ENCODE measurements around the gene CSMD2. TPM values are rescaled to one million over a fixed set of nuclear protein-coding genes. Genes with fewer than 3 reads are reported as not detected.

CSMD2 gene
- total RNA-seq, 4 donors from 2014 or later, result 8.6 TPM; not detected in 3

GRCh38 chr1:33979341-33979740 lies 185.7 kb downstream of the CSMD2 start:
- no peak for TF ChIP-seq CTCF (IDR thresholded peaks at IDR 0.05)
- TF ChIP-seq POLR2A (IDR thresholded peaks at IDR 0.05), result no peak

GRCh38 chr1:33975961-33976360 lies 189.1 kb downstream of the CSMD2 start:
- DNase-seq, result no peak
- intact Hi-C loops (cut with DNase I; ENCODE audit: low total_unique reads), result no loop called here
- no peak for TF ChIP-seq CTCF (IDR thresholded peaks at IDR 0.05)
- no peak for TF ChIP-seq POLR2A (IDR thresholded peaks at IDR 0.05)

More at GRCh38 chr1:33979341-33979740, 185.7 kb downstream of the CSMD2 start:
- Histone ChIP-seq H3K27ac (no peak overlapping the region), H3K4me3 (no peak overlapping the region), H3K36me3 (no peaks in the 10 kb centered on the region), H3K9me3 (no peaks in the 10 kb centered on the region), H3K4me1 (no peaks in the 10 kb centered on the region), H3K27me3 (no peaks in the 10 kb centered on the region)
- intact Hi-C loops (cut with DNase I; ENCODE audit: low total_unique reads), result no loop called here
- no peak for DNase-seq

GRCh38 chr1:33973799-33974545 lies 191.1 kb downstream of the CSMD2 start:
- H3K36me3 ChIP-seq, result no peaks in the 10 kb centered on the region
- H3K27ac ChIP-seq, result no peak overlapping the region
- H3K9me3 ChIP-seq, result no peaks in the 10 kb centered on the region
- no peak overlapping the region for H3K4me3 ChIP-seq
- H3K4me1 ChIP-seq, result no peaks in the 10 kb centered on the region
- intact Hi-C loops (cut with DNase I; ENCODE audit: low total_unique reads), result no loop called here
- DNase-seq, result no peak
- H3K27me3 ChIP-seq, result no peaks in the 10 kb centered on the region
- TF ChIP-seq CTCF (IDR thresholded peaks at IDR 0.05) (no peak), POLR2A (IDR thresholded peaks at IDR 0.05) (no peak)

More at GRCh38 chr1:33975961-33976360, 189.1 kb downstream of the CSMD2 start:
- Histone ChIP-seq H3K4me3 (no peak overlapping the region), H3K9me3 (no peaks in the 10 kb centered on the region), H3K36me3 (no peaks in the 10 kb centered on the region), H3K4me1 (no peaks in the 10 kb centered on the region), H3K27ac (no peak overlapping the region), H3K27me3 (no peaks in the 10 kb centered on the region)

- Histone ChIP-seq H3K27ac (no peak overlapping the region), H3K9me3 (no peaks in the 10 kb centered on the region), H3K4me1 (no peaks in the 10 kb centered on the region), H3K36me3 (no peaks in the 10 kb centered on the region), H3K27me3 (no peaks in the 10 kb centered on the region), H3K4me3 (no peak overlapping the region)
- no peak for DNase-seq
- intact Hi-C loops (cut with DNase I; ENCODE audit: low total_unique reads), result no loop called here
- TF ChIP-seq CTCF (IDR thresholded peaks at IDR 0.05) (no peak), POLR2A (IDR thresholded peaks at IDR 0.05) (no peak)
These were observed 192.2 kb downstream of the CSMD2 start for GRCh38 chr1:33972676-33973395.

GRCh38 chr1:33971913-33972312 lies 193.1 kb downstream of the CSMD2 start:
- no peaks in the 10 kb centered on the region for H3K4me1 ChIP-seq
- no peak overlapping the region for H3K27ac ChIP-seq
- TF ChIP-seq CTCF (IDR thresholded peaks at IDR 0.05), result no peak
- TF ChIP-seq POLR2A (IDR thresholded peaks at IDR 0.05), result no peak
- H3K36me3 ChIP-seq, result no peaks in the 10 kb centered on the region
- H3K9me3 ChIP-seq, result no peaks in the 10 kb centered on the region
- DNase-seq, result no peak
- H3K4me3 ChIP-seq, result no peak overlapping the region
- intact Hi-C loops (cut with DNase I; ENCODE audit: low total_unique reads), result no loop called here
- no peaks in the 10 kb centered on the region for H3K27me3 ChIP-seq
